IPS-20b (cell line): ENCODE data around the gene RRM2.
"Not testable (repeated sequence)": the region's sequence is repeated elsewhere in the genome, so short reads cannot be mapped to it uniquely, and the experiment has no call there.

Experiments used
- H3K27ac ChIP-seq: one replicate; pipeline ENCODE4 v1.5.1; 2013; ENCODE audit warnings: low read length
- H3K27me3 ChIP-seq: 2 replicates; pipeline ENCODE4 v1.6.1; 2013; ENCODE audit warnings: mild to moderate bottlenecking, low read length, inconsistent platforms; ENCODE audit not compliant: insufficient read depth
- H3K36me3 ChIP-seq: 2 replicates; pipeline ENCODE4 v1.6.1; 2013; ENCODE audit warnings: low read depth, mild to moderate bottlenecking, inconsistent platforms, low read length, moderate library complexity; ENCODE audit not compliant: insufficient read depth
- H3K4me1 ChIP-seq: 2 replicates; pipeline ENCODE4 v1.6.1; 2013; ENCODE audit warnings: mild to moderate bottlenecking, control low read depth, inconsistent platforms, low read length, moderate library complexity; ENCODE audit not compliant: insufficient read depth
- H3K4me3 ChIP-seq: 2 replicates; pipeline ENCODE4 v1.5.1; 2013; ENCODE audit warnings: mild to moderate bottlenecking, low read length, inconsistent platforms
- H3K9ac ChIP-seq: 2 replicates; pipeline ENCODE4 v1.6.1; 2013; ENCODE audit warnings: low read depth, mild to moderate bottlenecking, inconsistent platforms, low read length, moderate library complexity
- H3K9me3 ChIP-seq: 2 replicates; pipeline ENCODE4 v1.6.1; 2013; ENCODE audit warnings: mild to moderate bottlenecking, low read depth, low read length, inconsistent platforms; ENCODE audit not compliant: insufficient read depth

The RRM2 gene

DNA sequence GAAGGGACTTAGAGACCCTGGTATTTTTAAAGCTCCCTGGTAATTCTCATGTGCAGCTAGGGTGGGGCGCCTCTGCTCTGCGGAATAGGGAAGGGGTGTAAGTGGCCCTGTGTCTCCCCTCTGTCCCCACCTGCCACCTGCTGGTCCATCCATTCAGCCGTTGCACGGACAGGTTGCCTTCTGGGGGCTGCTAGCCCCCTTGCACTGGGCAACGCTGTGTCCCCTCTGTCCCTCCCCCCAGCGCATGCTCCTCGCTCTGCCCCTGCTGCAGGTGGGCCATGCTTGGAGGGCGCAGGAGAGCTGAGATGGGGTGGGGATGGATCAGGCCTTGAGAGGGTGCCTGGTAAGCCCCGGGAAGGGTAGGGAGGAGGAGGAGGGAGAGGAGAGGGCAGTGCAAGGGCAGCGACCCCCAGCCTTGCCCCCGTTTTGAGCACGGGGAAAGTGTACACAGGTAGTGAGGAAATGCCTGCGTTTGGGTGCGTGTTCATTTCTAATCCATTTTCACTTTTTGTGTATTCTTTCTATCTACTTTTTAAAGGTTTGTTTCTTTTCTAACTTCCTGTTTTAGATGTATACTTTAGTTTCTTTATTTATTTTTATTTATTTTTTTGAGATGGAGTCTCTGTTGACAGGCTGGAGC lies 23.9 kb downstream of the RRM2 start:
- Histone ChIP-seq H3K27ac (no peak overlapping the region), H3K27me3 (no peaks in the 10 kb centered on the region), H3K36me3 (peaks cover 46% of the 10 kb centered on the region), H3K4me1 (no peaks in the 10 kb centered on the region), H3K4me3 (no peak overlapping the region), H3K9me3 (no peaks in the 10 kb centered on the region), H3K9ac (no peak overlapping the region)

DNA sequence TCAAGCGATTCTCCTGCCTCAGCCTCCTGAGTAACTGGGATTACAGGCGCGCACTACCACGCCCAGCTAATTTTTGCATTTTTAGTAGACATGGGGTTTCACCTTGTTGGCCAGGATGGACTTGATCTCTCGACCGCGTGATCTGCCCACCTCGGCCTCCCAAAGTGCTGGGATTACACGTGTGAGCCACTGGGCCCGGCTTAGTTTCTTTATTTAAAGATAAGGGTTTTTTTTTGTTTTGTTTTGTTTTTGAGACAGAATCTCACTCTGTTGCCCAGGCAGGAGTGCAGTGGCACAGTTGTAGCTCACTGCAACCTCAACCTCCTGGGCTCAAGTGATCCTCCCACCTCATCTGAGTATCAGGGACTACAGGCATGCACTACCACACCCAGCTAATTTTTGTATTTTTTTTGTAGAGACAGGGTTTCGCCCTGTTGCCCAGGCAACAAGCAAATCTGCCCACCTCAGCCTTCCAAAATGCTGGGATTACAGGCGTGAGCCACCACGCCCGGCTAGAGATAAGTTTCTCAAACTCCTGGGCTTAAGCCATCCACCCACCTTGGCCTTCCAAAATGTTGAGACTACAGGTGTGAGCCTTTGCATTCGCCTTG lies 24.6 kb downstream of the RRM2 start:
- H3K9me3 ChIP-seq, H3K27ac ChIP-seq, H3K9ac ChIP-seq, H3K4me3 ChIP-seq, H3K4me1 ChIP-seq, H3K27me3 ChIP-seq: not testable (repeated sequence)
- peaks cover 46% of the 10 kb centered on the region for H3K36me3 ChIP-seq

DNA sequence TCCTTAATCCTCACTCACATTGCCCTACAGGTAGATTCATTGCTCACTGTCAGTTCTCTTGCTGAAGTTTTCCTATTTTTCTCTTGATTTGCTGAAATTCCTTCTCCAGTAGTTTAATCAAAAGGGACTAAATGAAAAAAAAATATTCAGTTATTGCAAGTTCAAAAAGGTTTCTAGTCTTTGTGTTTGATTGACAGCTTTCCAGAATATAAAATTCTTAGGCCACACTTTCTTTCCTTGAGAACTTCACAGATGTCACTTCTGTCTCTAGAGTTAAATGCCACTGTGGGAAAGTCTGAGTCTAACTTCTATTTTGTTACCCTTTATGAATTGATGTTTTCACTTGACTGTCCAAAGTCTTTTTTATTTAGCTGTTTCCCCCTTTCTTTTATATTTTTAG lies 25.7 kb downstream of the RRM2 start:
- H3K9ac ChIP-seq, result no peak overlapping the region
- no peaks in the 10 kb centered on the region for H3K4me1 ChIP-seq
- no peaks in the 10 kb centered on the region for H3K27me3 ChIP-seq
- no peaks in the 10 kb centered on the region for H3K9me3 ChIP-seq
- H3K27ac ChIP-seq, result no peak overlapping the region
- no peak overlapping the region for H3K4me3 ChIP-seq
- H3K36me3 ChIP-seq, result peaks cover 38% of the 10 kb centered on the region

DNA sequence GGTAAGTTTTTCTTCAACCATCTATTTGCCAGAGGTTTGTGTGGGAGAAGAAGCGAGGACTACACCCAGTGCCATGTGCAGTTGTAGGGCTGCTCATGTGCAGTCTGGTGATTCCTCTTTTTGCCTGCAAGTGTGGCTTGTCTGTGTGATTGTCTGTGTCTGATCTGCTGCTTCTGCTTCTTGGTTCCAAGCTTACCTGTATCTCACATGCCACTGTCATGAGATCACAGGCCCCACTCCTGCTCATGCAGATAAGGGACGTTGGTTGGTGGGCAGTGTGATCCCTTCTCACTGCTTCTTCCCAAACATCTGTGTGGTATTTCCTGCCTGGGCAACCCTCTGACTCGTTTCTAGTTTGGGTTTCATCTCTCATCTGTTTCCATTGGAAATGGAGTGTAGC lies 27.1 kb downstream of the RRM2 start:
- H3K36me3 ChIP-seq, result peaks cover 25% of the 10 kb centered on the region; the same call in 1 of the 2 replicates
- H3K27ac ChIP-seq, result no peak overlapping the region
- H3K27me3 ChIP-seq, result no peaks in the 10 kb centered on the region
- no peaks in the 10 kb centered on the region for H3K9me3 ChIP-seq
- no peaks in the 10 kb centered on the region for H3K4me1 ChIP-seq
- no peak overlapping the region for H3K9ac ChIP-seq
- no peak overlapping the region for H3K4me3 ChIP-seq

DNA sequence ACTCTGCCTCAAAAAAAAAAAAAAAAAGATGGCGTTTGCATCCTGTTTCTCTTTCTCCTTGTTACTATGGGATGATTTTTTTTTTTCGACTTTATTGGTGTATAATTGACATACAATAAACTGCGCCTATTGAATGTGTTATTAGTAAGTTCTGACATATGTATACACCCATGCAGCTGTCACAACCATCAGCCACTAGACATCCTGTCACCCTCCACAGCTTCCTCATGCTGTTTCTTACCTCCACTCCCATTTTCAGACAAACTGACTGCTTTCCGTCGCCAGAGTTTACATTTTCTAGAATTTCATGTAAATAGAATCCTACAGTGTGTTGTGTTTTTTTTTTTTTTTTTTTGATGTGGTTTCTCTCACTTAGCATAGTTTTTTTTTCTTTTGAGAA lies 27.9 kb downstream of the RRM2 start:
- Histone ChIP-seq H3K9ac (no peak overlapping the region), H3K27ac (no peak overlapping the region), H3K4me1 (no peaks in the 10 kb centered on the region), H3K27me3 (no peaks in the 10 kb centered on the region), H3K4me3 (no peak overlapping the region), H3K36me3 (peaks cover 24% of the 10 kb centered on the region; the same call in 1 of the 2 replicates), H3K9me3 (no peaks in the 10 kb centered on the region)

DNA sequence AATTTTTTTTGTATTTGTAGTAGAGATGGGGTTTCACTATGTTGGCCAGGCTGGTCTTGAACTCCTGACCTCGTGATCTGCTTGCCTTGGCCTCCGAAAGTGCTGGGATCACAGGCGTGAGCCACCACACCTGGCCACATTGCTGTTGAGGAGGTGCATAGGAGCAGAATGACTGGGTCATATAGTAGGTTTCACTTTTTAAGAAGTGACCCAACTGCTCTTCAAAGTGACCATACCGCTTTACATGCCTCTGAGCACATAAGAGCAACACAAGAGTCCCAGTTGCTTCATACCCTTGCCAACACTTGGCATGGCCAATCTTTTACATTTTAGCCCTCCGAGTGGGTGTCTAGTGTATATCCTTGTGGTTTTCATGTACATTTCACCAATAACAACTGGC lies 28.9 kb downstream of the RRM2 start:
- H3K4me3 ChIP-seq, result no peak overlapping the region
- H3K27ac ChIP-seq, result no peak overlapping the region
- H3K9ac ChIP-seq, result no peak overlapping the region
- no peaks in the 10 kb centered on the region for H3K4me1 ChIP-seq
- H3K36me3 ChIP-seq, result peaks cover 24% of the 10 kb centered on the region
- no peaks in the 10 kb centered on the region for H3K27me3 ChIP-seq
- H3K9me3 ChIP-seq, result no peaks in the 10 kb centered on the region

DNA sequence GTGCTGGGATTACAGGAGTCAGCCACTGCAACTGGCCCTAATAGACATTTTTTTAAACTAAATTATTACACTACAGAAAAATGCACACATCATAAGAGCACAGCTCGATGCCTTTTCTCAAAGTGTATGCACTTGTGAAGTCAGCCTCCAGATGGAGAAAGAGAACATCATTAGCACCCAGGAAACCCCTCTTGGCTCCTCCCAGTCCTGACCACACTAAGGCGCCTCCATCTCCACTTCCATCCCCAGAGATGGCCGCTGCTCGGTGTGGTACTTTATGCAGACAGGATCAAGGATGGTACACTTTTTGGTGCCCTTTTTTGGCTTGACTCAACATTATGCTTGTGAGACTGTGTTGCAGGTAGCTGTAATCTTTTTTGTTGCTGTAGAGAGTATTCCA lies 34.8 kb downstream of the RRM2 start:
- no peaks in the 10 kb centered on the region for H3K9me3 ChIP-seq
- H3K4me1 ChIP-seq, result no peaks in the 10 kb centered on the region; the same call in 1 of the 2 replicates
- H3K9ac ChIP-seq, result no peak overlapping the region
- no peaks in the 10 kb centered on the region for H3K27me3 ChIP-seq
- H3K36me3 ChIP-seq, result peaks cover 13% of the 10 kb centered on the region
- H3K4me3 ChIP-seq, result no peak overlapping the region
- H3K27ac ChIP-seq, result no peak overlapping the region

DNA sequence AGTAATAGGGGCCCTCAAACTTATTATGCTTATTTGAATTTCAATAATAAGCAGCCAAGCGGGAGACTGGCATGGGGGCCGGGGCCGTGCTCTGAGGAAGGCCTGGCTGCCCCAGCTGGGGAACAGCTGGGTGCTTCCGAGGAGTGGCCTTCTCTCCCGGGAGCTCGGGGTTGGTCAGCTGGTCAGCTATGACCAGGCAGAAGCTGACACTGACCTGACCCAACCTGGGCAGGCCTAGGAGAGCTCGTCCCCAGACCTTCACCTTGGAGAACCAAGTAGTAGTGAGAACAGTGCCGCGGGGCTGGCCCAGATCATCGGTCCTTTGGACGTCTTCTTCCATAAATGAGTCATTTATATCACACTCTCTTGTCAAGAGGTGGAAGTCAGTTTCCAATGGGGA lies 36.1 kb downstream of the RRM2 start:
- H3K36me3 ChIP-seq, result peaks cover 13% of the 10 kb centered on the region
- H3K27me3 ChIP-seq, result no peaks in the 10 kb centered on the region
- H3K4me3 ChIP-seq, result no peak overlapping the region
- H3K27ac ChIP-seq, result no peak overlapping the region
- H3K9ac ChIP-seq, result no peak overlapping the region
- no peaks in the 10 kb centered on the region; the same call in 1 of the 2 replicates for H3K4me1 ChIP-seq
- H3K9me3 ChIP-seq, result no peaks in the 10 kb centered on the region

DNA sequence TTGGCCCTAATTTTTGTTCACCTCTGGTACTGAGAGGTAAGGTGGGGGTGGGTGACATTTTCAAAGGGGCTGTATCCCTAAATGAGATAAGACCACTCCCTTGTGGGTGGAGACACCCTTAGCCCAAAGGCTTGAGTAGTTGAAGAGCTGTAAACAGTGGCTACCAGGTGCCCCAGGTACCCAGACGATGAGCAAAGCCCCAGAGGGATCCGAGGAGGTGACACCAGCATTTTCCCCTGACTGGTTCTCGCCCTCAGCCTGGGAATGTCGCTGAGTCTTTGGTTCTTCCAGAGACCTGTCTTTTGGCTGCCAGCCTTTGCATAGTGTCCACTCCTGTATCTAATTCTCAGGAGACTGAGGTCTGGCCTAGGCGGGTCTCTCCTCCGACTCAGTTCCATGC lies 36.5 kb downstream of the RRM2 start:
- Histone ChIP-seq H3K27me3 (no peaks in the 10 kb centered on the region), H3K9me3 (no peaks in the 10 kb centered on the region), H3K4me3 (no peak overlapping the region), H3K9ac (no peak overlapping the region), H3K4me1 (no peaks in the 10 kb centered on the region; the same call in 1 of the 2 replicates), H3K27ac (no peak overlapping the region), H3K36me3 (peaks cover 13% of the 10 kb centered on the region)

DNA sequence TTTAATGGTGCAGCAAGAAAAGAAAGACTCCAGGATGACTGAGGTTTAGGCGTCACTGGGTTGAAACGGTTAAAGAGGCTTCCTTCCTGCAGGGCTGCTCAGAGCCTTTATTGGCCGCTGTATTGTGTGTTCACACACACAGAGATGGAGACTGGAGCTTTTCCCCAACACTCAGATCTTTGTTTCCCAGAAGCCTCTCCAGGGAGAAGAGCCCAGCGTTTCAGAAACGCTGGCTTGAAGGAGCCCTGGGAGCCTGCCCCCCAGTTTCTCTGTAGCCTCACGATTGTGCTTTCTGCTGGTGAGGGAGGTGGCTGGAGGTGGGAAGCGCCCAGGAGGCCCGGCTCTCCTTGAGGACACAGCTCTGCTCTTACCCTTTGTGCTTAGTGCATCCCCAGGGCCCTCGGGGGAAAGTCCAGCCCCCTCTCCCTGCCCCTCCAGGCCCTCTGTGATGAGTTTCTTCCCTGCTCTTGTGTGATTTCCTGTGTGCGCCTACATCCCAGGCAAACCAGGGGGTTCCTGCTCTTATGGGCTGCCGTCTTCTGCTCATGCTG lies 37.1 kb downstream of the RRM2 start:
- Histone ChIP-seq H3K27ac (no peak overlapping the region), H3K9ac (no peak overlapping the region), H3K9me3 (no peaks in the 10 kb centered on the region), H3K27me3 (no peaks in the 10 kb centered on the region), H3K4me1 (no peaks in the 10 kb centered on the region; the same call in 1 of the 2 replicates), H3K4me3 (no peak overlapping the region), H3K36me3 (peaks cover 18% of the 10 kb centered on the region)

DNA sequence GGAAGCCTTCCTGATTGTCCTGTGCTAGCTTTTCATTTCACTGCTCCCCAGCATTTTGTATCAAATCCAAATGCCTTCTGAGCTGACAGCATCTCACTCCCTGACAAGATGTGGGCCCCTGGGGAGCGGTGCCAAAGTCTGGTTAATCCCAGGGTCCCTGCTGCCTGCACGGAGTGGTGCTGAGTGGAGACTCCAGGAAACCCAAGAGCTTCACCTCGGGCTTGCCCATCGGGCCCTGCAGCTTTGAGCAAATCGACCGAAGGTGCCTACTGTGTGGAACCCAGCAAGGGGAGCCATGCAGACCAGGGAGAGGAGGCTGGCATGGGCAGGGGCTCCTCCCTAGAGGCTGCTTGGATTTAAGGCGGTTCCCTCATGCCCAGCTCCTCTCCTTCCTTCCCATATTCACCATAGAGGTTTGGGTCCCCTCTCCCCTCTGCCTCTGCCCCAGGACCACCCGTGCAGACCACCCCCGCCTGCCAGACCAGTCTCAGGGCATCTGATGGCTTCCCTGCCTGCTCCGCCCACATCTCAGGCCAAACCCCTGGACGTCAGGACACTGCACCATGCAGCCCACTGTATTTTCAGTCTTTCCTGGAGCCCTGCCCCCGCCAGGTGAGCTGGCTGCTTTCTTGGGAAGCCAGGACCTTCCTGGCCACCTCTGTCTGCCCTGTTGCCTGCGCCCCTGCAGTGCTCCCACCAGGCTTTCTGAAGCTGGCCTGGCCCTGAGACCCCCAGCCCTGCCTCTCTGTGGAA lies 37.8 kb downstream of the RRM2 start:
- no peaks in the 10 kb centered on the region for H3K27me3 ChIP-seq
- no peaks in the 10 kb centered on the region; the same call in 1 of the 2 replicates for H3K4me1 ChIP-seq
- H3K9me3 ChIP-seq, result no peaks in the 10 kb centered on the region
- peaks cover 12% of the 10 kb centered on the region for H3K36me3 ChIP-seq
- H3K4me3 ChIP-seq, result no peak overlapping the region
- no peak overlapping the region for H3K9ac ChIP-seq
- H3K27ac ChIP-seq, result no peak overlapping the region
